ENCODE results near the gene RGR.

The RGR gene, protein sequence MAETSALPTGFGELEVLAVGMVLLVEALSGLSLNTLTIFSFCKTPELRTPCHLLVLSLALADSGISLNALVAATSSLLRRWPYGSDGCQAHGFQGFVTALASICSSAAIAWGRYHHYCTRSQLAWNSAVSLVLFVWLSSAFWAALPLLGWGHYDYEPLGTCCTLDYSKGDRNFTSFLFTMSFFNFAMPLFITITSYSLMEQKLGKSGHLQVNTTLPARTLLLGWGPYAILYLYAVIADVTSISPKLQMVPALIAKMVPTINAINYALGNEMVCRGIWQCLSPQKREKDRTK

DNA sequence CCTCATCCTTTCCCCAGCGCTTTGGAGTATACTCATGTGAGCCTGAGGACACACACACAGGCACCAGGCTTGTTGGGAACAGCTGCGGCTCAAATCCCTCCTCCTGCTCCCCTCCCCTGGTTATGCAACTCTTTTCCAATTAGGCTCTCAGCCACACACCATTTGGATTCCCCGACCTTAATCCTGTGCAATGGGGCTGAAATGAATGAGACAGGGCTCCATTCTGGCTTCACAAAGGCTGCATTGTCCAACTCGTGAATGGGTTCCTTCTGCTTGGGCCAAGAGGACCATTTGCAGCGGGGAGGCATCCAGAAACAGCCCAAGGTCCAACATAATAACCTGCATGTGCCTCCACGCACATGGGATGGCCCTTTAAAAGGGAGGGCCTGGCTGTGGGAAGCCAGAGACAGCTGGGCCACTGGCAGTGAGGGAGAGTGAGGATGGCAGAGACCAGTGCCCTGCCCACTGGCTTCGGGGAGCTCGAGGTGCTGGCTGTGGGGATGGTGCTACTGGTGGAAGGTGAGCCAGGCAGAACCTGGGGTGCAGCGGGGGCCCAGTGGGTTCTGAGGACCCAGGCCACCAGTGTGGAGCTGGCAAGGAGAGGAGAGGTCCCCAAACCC, at the start of gene RGR:
RGR (plus strand) TSS at position 403 of the 620 bp plus-strand sequence; CDS start at position 441, 38 bp downstream.
- DNase-seq = peak; percentile 73

DNA sequence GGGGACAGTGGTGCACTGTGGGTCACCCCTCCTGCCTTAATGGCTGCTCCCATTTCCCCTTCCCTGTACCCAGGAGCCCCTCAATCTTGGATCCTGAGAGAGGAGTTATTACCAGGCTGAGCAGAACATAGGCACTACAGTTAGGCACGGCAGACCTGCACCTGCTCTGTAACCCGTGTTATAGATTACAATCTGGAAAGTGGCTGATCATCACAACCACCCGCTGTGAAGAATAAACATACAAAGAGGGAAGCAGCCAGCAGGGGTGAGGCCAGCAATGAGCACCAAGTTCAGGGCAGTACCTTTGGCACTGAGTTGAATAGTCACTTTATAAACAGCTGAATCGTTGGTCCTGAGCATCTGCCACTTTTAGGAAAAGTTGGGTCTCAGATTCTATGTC, 48.8 kb upstream of the RGR start:
- no peak for DNase-seq

DNA sequence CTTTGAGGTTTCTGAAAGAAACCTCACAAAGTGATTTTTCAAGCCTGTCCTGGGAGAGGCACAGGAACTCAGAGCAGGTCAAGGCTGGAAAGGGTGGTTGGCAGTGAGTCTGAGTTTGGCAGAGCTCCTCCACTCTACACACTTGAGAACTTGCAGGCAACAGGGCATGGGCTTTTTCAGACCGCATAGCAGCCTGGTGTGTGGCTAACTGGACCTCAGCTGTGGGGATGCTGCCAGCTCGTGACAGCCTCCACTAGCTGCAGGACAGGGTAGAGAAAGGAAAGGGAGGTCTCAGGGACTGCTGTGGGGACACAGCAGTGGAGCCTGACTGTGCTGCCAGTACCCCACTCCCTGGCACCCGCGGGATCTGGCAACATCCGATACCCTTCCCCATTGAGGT, 47.9 kb upstream of the RGR start:
- DNase-seq = no peak

DNA sequence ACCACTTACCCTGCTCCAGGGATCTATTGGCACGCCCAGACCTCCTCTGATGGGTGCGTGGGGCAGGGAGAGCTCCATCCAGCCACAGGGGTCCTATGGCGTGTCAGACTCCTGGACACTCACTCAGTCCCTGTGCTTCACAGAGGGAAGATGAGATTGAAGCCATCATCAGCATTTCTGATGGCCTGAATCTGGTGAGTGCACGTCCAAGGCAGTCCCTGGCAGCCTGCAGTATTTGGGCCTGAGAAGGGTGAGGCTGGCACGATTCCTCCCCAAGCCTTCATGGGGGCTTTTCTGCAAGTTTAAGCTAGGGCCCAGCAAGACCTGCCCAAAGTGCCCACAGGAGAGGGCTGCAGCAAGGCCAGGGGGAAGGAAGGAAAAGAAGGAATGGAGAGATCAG, 47.2 kb upstream of the RGR start:
- DNase-seq = no peak

DNA sequence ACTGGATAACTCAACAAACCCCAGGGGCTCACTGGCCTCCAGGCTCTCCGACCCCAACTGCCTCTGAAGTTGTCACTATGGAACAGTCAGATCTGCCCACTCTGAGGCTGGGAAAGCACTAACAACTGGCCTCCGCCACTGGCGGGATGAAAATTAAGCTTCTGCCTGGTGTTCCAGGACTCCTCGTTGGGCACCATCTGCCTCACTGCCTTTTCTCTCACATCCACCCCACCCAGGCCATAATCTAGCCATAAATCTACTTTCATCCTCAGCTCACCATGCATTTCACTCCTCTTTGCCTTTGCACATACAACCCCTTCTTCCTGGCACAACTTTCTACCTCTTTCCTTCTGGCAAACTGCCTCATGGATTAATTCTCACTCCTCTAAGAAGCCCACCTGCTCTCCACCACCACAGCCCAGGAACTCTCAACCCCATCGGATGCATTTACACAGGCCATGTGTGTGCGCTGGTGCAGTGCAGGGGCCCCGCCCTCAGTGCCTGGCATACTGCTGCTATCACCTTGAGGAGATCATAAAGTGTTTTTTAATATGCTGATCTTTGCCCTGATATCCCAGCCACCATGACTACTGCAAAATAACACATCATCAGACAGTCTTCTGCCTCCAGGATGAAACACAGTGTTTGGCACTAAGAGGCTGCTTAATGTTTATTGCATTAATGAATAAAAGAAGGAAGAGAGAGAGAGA, 46.5 kb upstream of the RGR start:
- DNase-seq = no peak

DNA sequence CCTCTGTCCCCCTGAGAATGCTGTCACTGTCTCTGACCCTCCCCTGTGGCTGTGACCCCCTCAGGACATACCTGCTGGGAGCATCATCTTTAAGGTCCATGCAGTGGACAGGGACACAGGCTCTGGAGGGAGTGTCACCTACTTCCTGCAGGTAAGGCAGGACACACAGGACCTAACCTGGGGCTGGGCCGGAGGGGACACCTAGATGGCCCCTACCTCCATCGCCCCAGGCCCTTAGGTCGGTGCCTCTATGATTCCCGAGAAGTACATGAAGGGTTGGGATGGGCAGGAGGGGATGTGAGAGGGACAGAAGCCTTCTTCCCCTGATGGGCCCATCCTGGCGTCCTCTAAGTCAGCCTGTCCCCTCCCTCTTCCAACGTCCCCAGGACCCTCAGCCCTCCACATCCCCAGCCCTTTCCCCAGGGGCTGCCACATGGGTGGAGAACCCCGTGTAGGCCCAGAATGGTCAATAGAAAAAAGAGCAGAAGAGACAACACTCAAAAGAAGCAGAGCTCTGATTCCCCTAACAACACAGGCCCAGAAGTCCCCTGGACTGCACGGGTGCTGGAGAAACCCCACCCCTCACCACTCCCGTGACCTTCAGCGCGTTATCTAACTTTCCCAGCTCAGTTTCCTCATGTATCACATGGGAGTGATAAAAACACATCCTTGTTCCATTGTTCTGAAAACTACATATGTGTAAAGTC, 44.2 kb upstream of the RGR start:
- DNase-seq = no peak

DNA sequence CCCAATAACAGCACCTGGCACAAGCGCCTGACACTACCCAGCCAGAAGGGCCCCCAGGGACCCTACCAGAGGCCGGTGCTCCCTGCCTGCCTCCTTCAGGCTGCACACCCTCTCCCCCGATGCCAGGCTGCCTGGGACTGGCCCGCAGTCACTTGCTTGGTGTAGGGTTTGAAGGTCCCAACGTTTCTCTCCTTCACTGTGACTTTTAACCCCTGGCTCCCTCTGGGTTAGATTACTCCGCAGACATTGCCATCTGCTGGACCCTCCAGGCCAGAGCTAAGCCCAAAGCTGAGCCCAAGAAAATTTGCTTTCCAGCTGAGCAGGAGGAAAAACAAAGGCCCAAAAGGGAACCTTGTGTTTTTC, 43.6 kb upstream of the RGR start:
- no peak for DNase-seq

DNA sequence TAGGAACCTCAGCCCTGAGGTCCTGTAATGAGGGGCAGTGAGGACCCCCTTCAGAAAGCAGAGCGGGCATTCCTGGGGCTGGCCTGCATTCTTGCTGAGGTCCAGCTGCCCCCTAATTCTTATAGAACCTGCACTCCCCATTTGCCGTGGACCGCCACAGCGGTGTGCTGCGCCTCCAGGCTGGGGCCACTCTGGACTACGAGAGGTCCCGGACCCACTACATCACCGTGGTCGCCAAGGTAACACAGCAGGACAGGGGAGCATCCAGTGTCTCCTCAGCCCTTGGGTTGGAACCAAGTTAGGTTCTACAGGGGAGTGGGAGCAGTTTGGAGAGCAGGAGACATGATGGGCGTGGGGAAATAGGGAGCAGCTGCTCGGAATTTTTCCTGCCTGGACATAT, 43.2 kb upstream of the RGR start:
- no peak for DNase-seq

DNA sequence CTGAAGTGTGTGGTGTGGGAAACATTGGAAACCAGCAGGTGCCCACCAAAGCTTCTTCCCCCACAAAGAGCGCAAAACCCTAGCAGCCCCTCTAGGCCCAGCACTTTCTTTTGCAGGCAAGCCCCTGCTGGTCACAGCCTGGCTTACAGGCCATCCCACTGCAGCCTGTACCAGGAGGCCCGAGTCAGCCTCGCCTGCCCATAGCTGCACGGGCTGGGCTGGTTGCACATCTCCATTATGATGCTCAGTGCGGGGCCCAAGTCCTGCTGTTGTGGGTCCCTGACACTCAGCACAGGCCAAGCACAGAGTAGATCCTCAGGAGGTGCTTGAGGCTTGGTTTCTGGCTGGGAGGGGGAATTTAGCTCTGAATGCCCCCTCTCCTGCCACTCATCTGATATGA, 42.5 kb upstream of the RGR start:
- no peak for DNase-seq

DNA sequence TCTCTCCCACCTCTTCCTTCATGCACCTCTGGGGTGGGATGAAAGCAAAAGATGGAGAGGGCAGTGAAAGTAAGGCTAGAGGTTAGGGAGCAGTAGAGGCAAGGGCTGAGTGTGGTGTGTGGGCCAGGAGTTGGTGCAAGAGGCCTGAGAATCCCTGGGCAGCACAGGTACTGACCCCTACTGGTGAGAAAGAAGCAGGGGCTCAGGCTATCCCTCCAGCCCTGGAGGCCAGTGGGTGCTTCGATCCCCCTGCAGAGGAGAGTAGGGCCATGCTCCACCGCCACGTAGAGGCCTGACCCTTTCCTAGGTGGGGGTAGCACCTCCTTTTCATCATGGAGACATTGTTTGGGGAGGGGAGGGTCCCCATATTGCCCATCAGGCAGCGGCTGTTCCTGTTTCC, 40.7 kb upstream of the RGR start:
- DNase-seq = no peak

DNA sequence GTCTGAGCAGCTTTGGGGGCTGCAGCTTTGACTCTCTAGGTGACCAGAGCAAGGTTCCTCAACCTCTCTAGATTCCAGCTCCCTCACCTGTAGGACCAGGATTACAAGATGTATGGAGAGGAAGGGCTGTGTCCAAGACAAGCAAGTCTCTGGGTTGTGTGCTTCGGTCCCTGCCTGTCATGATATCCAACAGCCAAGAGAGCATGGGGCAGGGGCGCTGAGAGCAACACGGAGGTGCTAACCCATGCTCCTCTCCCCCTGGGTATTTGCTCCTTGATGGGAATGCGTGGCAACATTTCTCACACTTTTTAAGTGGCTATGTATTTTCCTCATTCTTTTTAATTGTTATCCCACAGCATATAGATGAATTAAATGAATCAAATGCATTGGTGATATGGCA, 40.2 kb upstream of the RGR start:
- no peak for DNase-seq

DNA sequence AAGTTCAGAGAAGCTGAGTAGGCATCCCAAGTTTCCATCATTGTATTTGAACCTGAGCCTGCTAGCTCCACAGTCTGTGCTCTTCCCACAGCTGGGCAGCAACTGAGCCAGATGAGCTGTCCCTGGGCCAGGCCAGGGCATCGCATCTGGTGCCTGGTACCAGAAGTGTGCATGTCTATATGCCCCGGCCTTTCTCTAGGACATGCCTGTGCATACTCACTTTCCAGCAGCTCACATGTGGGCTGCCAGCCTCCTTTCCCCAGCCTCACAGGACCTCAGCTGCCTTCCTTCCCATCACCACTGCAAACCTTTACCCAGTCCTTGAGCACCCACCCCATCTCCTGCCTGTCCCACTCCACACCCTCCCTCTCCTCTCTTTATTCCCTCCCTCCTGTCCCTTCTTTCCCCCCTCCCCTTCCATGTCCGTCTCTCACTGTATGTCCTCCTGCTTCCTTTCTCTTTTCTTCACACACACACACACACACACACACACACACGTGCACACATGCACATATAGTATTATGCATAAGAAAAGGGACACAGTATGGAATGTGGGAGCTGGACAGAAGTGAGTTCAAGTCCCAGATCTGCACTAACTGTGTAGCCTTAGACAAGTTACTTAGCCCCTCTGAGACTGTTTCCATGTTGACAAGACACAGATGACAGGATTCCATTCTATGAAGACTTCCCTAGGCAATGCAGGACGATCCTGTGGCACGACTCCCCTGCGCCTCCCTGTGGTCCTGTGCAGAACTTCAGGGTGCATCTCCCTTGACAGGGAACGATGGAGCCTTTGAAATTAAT, 39.6 kb upstream of the RGR start:
- DNase-seq = no peak

DNA sequence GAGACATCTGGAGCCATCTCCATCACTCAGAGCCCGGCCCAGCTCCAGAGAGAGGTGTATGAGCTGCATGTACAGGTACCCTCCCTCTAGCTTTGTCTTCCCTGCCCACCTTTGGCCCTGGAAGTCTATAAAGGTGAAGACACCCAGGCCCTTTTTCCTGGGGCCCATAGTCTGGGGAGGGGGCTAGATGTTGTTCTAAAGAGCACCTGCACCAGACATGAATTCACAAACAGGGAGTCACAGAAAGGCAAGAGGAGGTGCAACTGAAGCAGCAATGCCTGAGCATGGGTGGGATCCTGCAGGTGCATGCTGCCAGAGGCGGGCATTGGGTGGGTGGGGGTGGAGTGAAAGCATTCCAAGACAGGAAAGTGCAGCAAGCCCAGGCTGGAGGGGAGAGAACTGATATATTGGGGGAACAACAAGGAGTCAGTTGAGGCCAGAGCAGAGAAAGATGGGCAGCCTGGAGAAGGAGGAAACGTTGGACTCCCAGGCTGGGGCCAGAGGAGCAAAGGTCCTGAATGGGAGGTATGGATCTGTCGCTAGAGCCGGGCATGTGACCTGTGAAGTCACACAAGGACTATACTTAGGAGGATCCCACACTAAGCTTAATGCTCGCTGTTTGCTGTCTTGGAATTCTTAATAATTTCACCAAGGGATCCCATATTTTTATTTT, 38.9 kb upstream of the RGR start:
- DNase-seq = no peak

DNA sequence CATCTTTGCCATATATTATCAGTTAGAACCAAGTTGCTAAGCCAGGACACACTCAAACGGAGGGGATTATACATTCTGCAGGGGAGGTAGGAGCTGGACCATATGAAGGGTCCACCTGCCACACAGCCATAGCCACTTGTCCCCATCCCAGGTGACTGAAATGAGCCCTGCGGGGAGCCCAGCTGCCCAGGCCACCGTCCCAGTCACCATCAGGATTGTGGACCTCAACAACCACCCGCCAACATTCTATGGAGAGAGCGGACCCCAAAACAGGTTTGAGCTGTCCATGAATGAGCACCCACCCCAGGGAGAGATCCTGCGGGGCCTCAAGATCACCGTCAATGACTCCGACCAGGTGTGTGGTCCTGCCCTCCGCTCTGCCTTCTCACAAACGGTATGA, 36.8 kb upstream of the RGR start:
- DNase-seq = no peak

DNA sequence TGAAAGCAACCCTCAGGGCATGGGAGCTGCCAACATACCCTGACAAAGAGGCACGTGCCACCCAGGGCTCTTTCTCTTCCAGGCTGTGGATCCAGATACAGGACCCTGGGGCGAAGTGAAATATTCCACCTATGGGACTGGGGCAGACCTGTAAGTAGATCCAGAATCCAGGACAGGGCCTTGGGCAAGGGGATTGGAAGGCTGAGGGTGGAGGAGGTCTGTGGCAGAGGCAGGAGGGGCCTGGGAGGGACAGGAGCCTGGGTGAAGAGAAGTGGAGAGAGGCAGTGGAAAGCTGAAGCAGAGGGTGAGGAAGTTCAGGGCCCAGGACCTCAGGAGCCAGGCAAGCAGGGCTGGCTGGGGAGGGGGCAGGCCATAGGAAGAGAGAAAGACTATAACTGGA, 33.3 kb upstream of the RGR start:
- no peak for DNase-seq

DNA sequence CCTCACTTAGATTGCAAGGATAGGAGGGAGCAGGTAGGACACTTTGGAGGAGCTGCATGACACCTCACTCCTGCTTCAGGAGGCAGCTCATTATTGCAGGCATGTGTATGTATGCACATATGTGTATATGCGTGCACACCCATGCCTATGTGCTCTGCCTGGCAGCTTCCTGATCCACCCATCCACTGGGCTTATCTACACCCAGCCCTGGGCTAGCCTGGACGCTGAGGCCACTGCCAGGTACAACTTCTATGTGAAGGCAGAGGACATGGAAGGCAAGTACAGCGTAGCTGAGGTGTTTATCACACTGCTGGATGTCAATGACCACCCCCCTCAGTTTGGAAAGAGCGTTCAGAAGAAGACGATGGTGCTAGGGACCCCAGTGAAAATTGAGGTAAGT, 32.8 kb upstream of the RGR start:
- no peak for DNase-seq

DNA sequence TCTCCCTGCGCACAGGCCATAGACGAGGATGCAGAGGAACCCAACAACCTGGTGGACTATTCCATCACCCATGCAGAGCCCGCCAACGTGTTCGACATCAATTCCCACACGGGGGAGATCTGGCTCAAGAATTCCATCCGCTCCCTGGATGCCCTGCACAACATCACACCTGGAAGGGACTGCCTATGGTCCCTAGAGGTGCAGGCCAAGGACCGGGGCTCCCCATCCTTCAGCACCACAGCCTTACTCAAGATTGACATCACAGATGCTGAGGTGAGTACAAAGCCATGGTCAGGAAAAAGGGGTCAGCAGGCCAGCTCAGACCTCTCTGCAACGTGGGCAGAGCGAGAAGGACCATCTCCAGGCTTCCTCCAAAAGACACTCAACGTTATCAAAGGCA, 31.8 kb upstream of the RGR start:
- no peak for DNase-seq

DNA sequence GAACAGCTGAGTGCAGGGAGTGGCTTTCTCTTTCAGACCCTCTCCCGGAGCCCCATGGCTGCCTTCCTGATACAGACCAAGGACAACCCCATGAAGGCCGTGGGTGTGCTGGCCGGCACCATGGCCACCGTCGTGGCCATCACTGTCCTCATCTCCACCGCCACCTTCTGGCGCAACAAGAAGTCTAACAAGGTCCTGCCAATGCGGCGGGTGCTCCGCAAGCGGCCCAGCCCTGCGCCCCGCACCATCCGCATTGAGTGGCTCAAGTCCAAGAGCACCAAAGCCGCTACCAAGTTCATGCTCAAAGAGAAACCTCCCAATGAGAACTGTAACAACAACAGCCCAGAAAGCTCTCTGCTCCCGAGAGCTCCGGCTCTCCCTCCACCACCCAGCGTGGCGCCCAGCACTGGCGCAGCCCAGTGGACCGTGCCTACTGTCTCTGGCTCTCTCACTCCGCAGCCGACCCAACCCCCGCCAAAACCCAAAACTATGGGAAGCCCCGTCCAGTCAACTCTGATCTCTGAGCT, 30.7 kb upstream of the RGR start:
- no peak for DNase-seq

DNA sequence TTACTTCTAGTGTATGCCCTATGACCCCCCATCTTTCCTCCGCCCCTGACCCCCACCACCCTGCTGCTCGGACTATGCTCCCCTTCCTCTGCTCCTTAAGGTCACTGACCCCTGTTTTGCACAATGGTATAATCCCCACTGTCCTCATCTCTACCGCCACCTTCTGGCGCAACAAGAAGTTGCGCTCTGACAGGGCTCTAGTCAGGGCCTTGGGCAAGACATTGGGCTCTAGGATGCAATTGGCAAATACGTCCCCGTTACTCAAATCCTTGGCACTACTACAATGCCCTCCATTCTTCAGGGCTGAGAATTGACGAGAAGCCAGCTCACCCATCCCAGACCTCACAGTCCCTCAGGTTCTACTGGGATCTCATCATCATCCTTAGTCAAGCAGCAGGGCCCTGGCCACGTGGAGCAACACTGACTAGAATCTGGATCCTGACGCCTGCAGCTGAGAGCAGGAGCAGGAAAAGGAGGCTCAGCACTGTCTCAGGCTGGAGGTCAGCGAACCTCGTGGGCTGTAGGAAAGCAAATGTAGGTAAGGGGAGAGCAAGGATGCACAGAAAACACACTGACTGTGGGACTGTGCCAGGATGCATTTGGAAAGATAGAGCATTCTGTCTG, 30.1 kb upstream of the RGR start:
- DNase-seq = no peak

DNA sequence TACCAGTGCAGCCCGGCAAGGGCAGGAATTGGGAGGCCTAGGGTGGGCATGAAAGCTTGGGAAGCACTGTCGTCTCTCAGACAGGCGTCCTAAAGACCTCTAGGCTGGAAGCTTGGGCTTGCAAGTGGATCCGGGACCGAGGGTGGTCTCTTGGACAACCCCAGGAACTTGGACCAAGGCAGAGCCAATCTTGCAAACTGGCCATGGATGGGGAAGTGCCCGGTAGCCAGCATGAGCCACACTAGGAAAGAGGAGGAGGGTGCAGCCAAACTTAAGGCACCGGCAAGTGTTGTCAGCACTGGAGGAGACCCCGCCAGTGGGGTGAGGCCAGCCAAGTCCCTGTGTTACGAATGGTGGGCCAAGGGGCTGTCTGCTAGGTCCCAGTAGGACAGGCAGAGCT, 28.0 kb upstream of the RGR start:
- DNase-seq = no peak

DNA sequence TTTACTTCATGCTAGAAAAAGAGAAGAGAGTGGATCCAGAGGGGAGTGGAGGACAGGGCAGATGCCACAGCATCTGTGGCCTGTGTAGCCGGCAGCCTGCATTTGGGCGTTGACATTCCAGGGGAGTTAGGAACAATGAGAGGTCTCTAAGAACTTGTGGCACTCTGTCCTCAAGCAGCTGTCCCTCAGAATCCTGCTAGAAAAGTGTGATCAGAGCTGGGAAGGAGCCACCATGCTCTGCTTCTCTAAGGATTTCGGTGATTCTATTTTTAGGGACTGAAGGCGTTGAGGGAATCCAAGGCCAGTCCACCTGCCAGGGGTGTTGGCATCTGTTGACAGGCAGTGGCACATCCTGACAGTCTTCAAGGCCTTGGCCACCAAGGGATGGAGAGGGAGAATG, 27.1 kb upstream of the RGR start:
- DNase-seq = no peak

DNA sequence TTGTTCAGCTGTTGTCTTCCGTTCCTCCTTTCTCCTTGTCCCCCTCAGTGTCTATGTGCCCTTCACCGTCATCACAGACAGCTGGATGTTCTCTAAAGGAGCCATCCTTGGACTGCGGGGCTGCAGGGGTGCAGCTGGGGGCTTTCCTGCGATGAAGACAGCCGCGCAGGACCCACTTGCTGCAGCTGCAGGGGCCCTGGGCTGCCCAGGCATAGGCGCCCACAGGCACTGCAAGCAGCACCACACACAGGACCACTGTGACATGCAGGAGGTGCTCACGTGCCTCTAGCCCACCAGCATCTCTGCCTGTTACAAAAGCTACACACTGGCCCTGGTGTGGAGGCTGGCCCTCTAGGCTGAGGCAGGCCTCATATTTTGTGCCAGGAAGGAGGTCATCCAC, 22.9 kb upstream of the RGR start:
- no peak for DNase-seq
